ENCODE data around the gene DLX2. TPM values are rescaled to one million over a fixed set of nuclear protein-coding genes. Genes with fewer than 3 reads are reported as not detected.

DLX2 gene
- total RNA-seq, 4 donors from 2014 or later, result not detected

DNA sequence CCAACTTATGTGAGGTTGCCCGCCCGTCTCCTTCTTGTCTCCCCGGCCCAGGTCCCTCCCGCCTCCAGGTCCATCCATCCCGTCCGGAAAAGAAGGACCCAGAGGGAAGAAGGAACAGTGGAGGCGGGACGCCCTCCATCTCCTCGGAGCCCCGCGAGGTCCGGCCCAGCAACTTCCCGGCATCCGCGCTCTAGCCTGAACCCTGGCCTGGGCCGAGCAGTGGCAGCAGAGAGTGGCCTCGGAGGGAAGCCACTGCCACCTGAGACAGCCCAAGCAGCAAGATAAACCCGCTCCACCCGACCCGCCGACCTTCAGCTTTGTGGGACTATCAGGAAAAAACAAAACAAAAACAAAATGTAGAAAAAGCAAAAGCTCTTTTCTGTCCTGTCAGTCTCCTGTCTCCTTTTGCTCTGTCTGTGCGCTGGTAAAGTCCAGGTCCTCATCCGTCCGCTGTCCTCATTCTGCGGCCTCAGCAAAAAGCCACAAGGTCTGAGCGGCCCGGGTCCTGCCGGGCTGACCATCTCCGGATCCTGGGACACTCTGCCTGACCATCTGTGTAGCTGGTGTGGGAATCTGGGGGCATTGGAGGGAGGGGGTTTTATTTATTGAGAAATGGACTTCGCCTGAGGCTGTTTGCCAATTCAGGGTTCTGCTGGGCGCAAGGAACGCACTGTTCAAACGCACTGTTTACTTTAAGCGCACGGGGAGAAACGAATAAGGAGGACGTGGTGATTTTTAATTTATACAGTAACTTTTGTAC, 14.3 kb downstream of the DLX2 start:
- DNase-seq (ENCODE audit: low spot score), result no peak
- ATAC-seq (ENCODE audit: low FRiP score), result no peak
- TF ChIP-seq, protein P1, sequence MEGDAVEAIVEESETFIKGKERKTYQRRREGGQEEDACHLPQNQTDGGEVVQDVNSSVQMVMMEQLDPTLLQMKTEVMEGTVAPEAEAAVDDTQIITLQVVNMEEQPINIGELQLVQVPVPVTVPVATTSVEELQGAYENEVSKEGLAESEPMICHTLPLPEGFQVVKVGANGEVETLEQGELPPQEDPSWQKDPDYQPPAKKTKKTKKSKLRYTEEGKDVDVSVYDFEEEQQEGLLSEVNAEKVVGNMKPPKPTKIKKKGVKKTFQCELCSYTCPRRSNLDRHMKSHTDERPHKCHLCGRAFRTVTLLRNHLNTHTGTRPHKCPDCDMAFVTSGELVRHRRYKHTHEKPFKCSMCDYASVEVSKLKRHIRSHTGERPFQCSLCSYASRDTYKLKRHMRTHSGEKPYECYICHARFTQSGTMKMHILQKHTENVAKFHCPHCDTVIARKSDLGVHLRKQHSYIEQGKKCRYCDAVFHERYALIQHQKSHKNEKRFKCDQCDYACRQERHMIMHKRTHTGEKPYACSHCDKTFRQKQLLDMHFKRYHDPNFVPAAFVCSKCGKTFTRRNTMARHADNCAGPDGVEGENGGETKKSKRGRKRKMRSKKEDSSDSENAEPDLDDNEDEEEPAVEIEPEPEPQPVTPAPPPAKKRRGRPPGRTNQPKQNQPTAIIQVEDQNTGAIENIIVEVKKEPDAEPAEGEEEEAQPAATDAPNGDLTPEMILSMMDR (IDR thresholded peaks at IDR 0.05), result no peak

DNA sequence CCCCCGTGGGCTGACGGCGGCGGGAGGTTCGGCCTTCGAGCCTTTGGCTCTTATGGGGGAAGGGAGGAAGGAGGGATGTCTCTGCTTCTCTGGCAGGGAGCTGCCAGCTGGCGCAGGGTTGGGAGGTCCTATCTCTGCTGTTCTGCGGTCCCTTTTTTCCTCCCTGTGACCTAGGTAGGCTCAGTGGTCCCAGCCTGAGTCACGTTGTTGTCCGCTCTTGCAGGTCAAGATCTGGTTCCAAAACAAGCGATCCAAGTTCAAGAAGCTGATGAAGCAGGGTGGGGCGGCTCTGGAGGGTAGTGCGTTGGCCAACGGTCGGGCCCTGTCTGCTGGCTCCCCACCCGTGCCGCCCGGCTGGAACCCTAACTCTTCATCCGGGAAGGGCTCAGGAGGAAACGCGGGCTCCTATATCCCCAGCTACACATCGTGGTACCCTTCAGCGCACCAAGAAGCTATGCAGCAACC, 14.9 kb downstream of the DLX2 start:
- ATAC-seq (ENCODE audit: low FRiP score) (no peak), DNase-seq (ENCODE audit: low spot score) (no peak)
- TF ChIP-seq, protein P1 (IDR thresholded peaks at IDR 0.05), result no peak

DNA sequence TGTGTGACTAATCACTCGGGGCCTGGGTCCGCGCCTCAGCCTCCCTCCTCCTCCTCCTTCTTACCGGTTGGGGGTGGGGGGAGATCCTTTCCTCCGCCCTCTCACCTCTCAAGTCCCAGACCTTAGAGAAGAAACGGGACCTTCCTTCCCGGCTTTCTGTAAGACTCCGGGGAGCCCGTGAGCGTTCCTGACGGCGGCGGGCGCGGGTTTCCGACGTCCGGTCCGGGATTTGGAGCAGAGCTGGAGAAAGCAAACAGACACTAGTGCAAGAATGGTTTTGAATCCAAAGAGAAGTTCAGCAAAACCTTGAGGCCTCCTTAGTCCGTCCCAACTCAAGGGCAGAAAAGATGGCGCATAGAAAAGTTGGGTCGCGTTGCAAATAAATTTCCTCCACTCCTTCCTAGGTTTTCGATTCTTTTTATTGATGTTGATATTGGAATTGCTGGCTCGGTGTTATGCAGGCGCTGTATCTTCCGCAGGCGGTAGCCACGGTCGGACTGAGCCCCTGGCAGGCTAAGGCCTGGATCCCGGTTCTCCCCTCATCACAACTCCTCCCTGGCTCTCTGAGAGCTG, 15.4 kb downstream of the DLX2 start:
- no peak for ATAC-seq (ENCODE audit: low FRiP score)
- TF ChIP-seq, protein P1 (IDR thresholded peaks at IDR 0.05), result no peak
- DNase-seq (ENCODE audit: low spot score), result no peak

DNA sequence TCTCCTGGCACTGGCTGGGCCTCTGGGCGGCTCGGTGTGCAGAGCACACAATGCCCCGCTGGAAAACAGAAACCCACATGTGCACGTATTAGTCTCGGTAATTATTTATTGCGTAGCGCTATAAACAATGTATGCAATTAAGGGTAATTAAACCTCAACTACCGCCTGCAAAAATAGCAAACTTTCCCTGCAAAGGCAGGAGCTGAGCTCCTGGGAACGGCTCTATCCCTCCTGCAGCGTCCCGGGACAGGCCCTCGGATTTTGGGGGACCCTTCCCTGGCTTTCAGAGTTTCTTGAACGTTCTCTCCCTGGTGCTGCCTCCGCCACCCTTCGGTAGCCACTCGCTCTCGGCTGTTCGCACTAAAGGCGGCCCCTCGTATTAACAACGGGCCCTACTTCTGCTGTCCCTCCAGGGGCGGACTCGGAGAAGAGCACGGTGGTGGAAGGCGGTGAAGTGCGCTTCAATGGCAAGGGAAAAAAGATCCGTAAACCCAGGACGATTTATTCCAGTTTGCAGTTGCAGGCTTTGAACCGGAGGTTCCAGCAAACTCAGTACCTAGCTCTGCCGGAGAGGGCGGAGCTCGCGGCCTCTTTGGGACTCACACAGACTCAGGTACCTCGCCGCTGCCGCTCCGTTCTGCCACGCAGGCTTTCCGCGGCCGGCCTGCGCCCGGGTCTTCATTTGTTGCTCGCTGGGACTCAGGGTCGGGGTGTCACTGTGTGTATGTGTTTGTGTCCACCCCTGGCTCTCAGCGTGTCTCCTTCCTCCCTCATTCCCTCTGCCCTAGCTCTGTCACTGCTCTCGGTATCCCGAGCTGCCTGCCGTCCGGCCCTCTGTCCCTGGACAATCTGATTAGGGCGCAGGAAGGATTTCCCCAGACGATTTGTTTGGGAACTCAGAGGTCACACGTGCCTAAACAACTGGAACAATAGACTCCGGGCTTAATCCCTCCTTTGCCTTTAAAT, 16.2 kb downstream of the DLX2 start:
- TF ChIP-seq, protein P1 (IDR thresholded peaks at IDR 0.05), result no peak
- no peak for DNase-seq (ENCODE audit: low spot score)
- ATAC-seq (ENCODE audit: low FRiP score), result no peak

DNA sequence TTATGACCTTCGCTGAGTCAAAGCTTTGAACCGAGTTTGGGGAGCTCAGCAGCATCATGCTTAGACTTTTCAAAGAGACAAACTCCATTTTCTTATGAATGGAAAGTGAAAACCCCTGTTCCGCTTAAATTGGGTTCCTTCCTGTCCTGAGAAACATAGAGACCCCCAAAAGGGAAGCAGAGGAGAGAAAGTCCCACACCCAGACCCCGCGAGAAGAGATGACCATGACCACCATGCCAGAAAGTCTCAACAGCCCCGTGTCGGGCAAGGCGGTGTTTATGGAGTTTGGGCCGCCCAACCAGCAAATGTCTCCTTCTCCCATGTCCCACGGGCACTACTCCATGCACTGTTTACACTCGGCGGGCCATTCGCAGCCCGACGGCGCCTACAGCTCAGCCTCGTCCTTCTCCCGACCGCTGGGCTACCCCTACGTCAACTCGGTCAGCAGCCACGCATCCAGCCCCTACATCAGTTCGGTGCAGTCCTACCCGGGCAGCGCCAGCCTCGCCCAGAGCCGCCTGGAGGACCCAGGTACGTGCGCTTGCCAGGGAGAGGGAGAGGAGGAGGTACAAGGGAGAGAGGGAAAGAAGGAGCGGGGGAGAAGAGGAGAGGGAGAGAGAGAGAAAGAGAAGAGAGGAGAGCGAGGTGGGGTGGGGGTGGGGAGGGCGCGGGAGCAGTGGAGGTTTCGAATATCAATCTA, 17.1 kb downstream of the DLX2 start, which contains the start of gene DLX1:
Gene DLX1, plus strand, starts transcription at position 48 of the 700 bp plus-strand sequence. Its CDS starts 171 bp downstream, at position 219.
- no peak for DNase-seq (ENCODE audit: low spot score)
- TF ChIP-seq, protein P1 (IDR thresholded peaks at IDR 0.05), result no peak
- no peak for ATAC-seq (ENCODE audit: low FRiP score)
